SK-N-SH (cell line): Measurements from ENCODE around the gene ZNF674.

Source experiments
- CTCF ChIP-seq: fragments of 200-600 bp; sonication (generic); IDR thresholded peaks from 2 replicates; pipeline ENCODE4 v1.6.1; 2017; ENCODE audit warnings: antibody characterized with exemption, mild to moderate bottlenecking, moderate library complexity
- ELF1 ChIP-seq: IDR thresholded peaks from 2 replicates; pipeline ENCODE4 v1.4.0; 2012
- EP300 ChIP-seq, 2 experiments: IDR thresholded peaks; 2 replicates each; pipeline versions ENCODE4 v1.4.0 to v1.6.1; 2012; ENCODE audit warnings: borderline replicate concordance in 1 of 2, low read depth in 1 of 2, low read length in 1 of 2
- GABPA ChIP-seq: IDR thresholded peaks from 2 replicates; pipeline ENCODE4 v1.4.0; 2012; ENCODE audit warnings: low read depth, mild to moderate bottlenecking
- JUND ChIP-seq: IDR thresholded peaks from 2 replicates; pipeline ENCODE4 v1.4.0; 2012
- NFIC ChIP-seq: IDR thresholded peaks from 2 replicates; pipeline ENCODE4 v1.4.0; 2012; ENCODE audit warnings: borderline replicate concordance
- NRF1 ChIP-seq: IDR thresholded peaks from 2 replicates; pipeline ENCODE4 v1.6.1; 2012; ENCODE audit warnings: low read depth, mild to moderate bottlenecking, low read length
- RFX5 ChIP-seq: IDR thresholded peaks from 2 replicates; pipeline ENCODE4 v1.6.1; 2012; ENCODE audit warnings: mild to moderate bottlenecking, improper control_type of control experiment, low read length
- SIN3A ChIP-seq: IDR thresholded peaks from 2 replicates; pipeline ENCODE4 v1.6.1; 2012; ENCODE audit warnings: low read depth, mild to moderate bottlenecking, low read length, moderate library complexity, borderline replicate concordance
- TEAD4 ChIP-seq: IDR thresholded peaks from 2 replicates; pipeline ENCODE4 v1.4.0; 2012; ENCODE audit warnings: mild to moderate bottlenecking, borderline replicate concordance; ENCODE audit not compliant: insufficient read depth
- USF2 ChIP-seq: fragments of 150-350 bp; IDR thresholded peaks from 2 replicates; pipeline ENCODE4 v1.6.1; 2017; ENCODE audit warnings: antibody characterized with exemption, low read length, low read depth, borderline replicate concordance
- YY1 ChIP-seq: IDR thresholded peaks from 2 replicates; pipeline ENCODE4 v1.4.0; 2012; ENCODE audit warnings: low read depth, mild to moderate bottlenecking
- TF ChIP-seq, protein P1 (sequence below): IDR thresholded peaks from 2 replicates; pipeline ENCODE4 v1.6.1; 2012; ENCODE audit warnings: mild to moderate bottlenecking, low read depth, low read length, moderate library complexity
- TF ChIP-seq, protein P2 (sequence below): IDR thresholded peaks from 2 replicates; pipeline ENCODE4 v1.4.0; 2012; ENCODE audit warnings: low read depth, borderline replicate concordance

- TF ChIP-seq CTCF (no peak), SIN3A (no peak), USF2 (no peak), JUND (no peak), YY1 (no peak), EP300 (IDR thresholded peaks at IDR 0.05; ENCODE audit: borderline replicate concordance in 1 of 2, low read depth in 1 of 2, low read length in 1 of 2) (no peak), RFX5 (no peak), NRF1 (no peak), GABPA (no peak), NFIC (no peak), ELF1 (no peak), TEAD4 (no peak)
- TF ChIP-seq, protein P1, sequence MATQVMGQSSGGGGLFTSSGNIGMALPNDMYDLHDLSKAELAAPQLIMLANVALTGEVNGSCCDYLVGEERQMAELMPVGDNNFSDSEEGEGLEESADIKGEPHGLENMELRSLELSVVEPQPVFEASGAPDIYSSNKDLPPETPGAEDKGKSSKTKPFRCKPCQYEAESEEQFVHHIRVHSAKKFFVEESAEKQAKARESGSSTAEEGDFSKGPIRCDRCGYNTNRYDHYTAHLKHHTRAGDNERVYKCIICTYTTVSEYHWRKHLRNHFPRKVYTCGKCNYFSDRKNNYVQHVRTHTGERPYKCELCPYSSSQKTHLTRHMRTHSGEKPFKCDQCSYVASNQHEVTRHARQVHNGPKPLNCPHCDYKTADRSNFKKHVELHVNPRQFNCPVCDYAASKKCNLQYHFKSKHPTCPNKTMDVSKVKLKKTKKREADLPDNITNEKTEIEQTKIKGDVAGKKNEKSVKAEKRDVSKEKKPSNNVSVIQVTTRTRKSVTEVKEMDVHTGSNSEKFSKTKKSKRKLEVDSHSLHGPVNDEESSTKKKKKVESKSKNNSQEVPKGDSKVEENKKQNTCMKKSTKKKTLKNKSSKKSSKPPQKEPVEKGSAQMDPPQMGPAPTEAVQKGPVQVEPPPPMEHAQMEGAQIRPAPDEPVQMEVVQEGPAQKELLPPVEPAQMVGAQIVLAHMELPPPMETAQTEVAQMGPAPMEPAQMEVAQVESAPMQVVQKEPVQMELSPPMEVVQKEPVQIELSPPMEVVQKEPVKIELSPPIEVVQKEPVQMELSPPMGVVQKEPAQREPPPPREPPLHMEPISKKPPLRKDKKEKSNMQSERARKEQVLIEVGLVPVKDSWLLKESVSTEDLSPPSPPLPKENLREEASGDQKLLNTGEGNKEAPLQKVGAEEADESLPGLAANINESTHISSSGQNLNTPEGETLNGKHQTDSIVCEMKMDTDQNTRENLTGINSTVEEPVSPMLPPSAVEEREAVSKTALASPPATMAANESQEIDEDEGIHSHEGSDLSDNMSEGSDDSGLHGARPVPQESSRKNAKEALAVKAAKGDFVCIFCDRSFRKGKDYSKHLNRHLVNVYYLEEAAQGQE: no peak
- TF ChIP-seq, protein P2, sequence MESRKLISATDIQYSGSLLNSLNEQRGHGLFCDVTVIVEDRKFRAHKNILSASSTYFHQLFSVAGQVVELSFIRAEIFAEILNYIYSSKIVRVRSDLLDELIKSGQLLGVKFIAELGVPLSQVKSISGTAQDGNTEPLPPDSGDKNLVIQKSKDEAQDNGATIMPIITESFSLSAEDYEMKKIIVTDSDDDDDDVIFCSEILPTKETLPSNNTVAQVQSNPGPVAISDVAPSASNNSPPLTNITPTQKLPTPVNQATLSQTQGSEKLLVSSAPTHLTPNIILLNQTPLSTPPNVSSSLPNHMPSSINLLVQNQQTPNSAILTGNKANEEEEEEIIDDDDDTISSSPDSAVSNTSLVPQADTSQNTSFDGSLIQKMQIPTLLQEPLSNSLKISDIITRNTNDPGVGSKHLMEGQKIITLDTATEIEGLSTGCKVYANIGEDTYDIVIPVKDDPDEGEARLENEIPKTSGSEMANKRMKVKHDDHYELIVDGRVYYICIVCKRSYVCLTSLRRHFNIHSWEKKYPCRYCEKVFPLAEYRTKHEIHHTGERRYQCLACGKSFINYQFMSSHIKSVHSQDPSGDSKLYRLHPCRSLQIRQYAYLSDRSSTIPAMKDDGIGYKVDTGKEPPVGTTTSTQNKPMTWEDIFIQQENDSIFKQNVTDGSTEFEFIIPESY: peak; percentile 92
Observed at GRCh38 chrX:46573892-46574773, 28.9 kb upstream of the ZNF674 start.
